Measurements from ENCODE around the gene RBKS.

- no peak for TF ChIP-seq SIX5 (IDR thresholded peaks at IDR 0.05; ENCODE audit: low read depth, low read length)
- TF ChIP-seq, protein P1, sequence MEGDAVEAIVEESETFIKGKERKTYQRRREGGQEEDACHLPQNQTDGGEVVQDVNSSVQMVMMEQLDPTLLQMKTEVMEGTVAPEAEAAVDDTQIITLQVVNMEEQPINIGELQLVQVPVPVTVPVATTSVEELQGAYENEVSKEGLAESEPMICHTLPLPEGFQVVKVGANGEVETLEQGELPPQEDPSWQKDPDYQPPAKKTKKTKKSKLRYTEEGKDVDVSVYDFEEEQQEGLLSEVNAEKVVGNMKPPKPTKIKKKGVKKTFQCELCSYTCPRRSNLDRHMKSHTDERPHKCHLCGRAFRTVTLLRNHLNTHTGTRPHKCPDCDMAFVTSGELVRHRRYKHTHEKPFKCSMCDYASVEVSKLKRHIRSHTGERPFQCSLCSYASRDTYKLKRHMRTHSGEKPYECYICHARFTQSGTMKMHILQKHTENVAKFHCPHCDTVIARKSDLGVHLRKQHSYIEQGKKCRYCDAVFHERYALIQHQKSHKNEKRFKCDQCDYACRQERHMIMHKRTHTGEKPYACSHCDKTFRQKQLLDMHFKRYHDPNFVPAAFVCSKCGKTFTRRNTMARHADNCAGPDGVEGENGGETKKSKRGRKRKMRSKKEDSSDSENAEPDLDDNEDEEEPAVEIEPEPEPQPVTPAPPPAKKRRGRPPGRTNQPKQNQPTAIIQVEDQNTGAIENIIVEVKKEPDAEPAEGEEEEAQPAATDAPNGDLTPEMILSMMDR (IDR thresholded peaks at IDR 0.05; ENCODE audit: control extremely low read depth in 1 of 3, insufficient read depth in 1 of 3, low read depth in 1 of 3, low read length in 3 of 3), result no peak
These were observed 151.7 kb downstream of the RBKS start for GRCh38 chr2:27738349-27739057.

Data from H1 (cell line).